Common myeloid progenitor, CD34-positive (primary cell): ENCODE measurements around the gene RALBP1.

Experiments used
- CTCF ChIA-PET: fragments of 350-600 bp; sonication (Branson Sonifier 250); formaldehyde crosslinking; loops from one replicate; lab custom pipeline; 2021; ENCODE audit warnings: antibody characterized with exemption; lab: Charles Lee
- POLR2A ChIA-PET: fragments of 350-600 bp; sonication (Branson Sonifier 250); formaldehyde crosslinking; loops from one replicate; lab custom pipeline; 2021; ENCODE audit warnings: antibody characterized with exemption; lab: Charles Lee
- DNase-seq, 3 donors: peaks; one replicate each; pipeline versions ENCODE4 v3.0.0 to v3.0.0-alpha.2; 2013
- H3K27ac ChIP-seq, 2 experiments: 1 replicate in 1 of 2; 2 replicates in 1 of 2; pipeline ENCODE4 v1.7.0; 2013; ENCODE audit warnings: inconsistent platforms in 2 of 2, low read length in 2 of 2, mild to moderate bottlenecking in 2 of 2, low read depth in 1 of 2, moderate library complexity in 1 of 2; ENCODE audit not compliant: severe bottlenecking in 2 of 2, insufficient read depth in 1 of 2, poor library complexity in 1 of 2
- H3K27me3 ChIP-seq, 5 experiments: replicated peaks in 2 of 5; 1 replicate in 3 of 5; 2 replicates in 2 of 5; pipeline versions ENCODE4 v1.6.1 to v1.7.0; 2013; ENCODE audit warnings: low read length in 4 of 5, mild to moderate bottlenecking in 2 of 5, moderate library complexity in 2 of 5, inconsistent platforms in 1 of 5; ENCODE audit not compliant: insufficient read depth in 5 of 5, control insufficient read depth in 4 of 5
- H3K36me3 ChIP-seq, 4 experiments: 1 replicate in 2 of 4; 2 replicates in 2 of 4; pipeline versions ENCODE4 v1.6.1 to v1.7.0; 2013; ENCODE audit warnings: low read length in 3 of 4, control low read depth in 1 of 4, mild to moderate bottlenecking in 1 of 4; ENCODE audit not compliant: control insufficient read depth in 4 of 4, insufficient read depth in 4 of 4
- H3K4me1 ChIP-seq, 4 experiments: 1 replicate in 3 of 4; 2 replicates in 1 of 4; pipeline versions ENCODE4 v1.6.1 to v1.7.1; 2013; ENCODE audit warnings: low read length in 3 of 4, mild to moderate bottlenecking in 3 of 4, control low read depth in 1 of 4, inconsistent platforms in 1 of 4, moderate library complexity in 1 of 4; ENCODE audit not compliant: control insufficient read depth in 4 of 4, insufficient read depth in 4 of 4; ENCODE audit errors: control extremely low read depth in 1 of 4
- H3K4me3 ChIP-seq, 7 experiments: 1 replicate in 4 of 7; 2 replicates in 3 of 7; pipeline versions ENCODE4 v1.5.1 to v1.7.0; 2013; ENCODE audit warnings: mild to moderate bottlenecking in 7 of 7, low read length in 6 of 7, moderate library complexity in 6 of 7, inconsistent platforms in 2 of 7, low read depth in 2 of 7, control low read depth in 1 of 7; ENCODE audit not compliant: insufficient read depth in 4 of 7, control insufficient read depth in 1 of 7; ENCODE audit errors: extremely low read depth in 1 of 7
- H3K9me3 ChIP-seq, 5 experiments: 1 replicate in 4 of 5; 2 replicates in 1 of 5; pipeline versions ENCODE4 v1.6.1 to v1.7.1; 2013; ENCODE audit warnings: low read length in 4 of 5, mild to moderate bottlenecking in 2 of 5, inconsistent platforms in 1 of 5, low read depth in 1 of 5, moderate library complexity in 1 of 5; ENCODE audit not compliant: control insufficient read depth in 4 of 5, insufficient read depth in 2 of 5; ENCODE audit errors: control extremely low read depth in 1 of 5
- WGBS: methylation state at CpG from one replicate; pipeline ENCODE4 v1.1.5; 2013; ENCODE audit not compliant: insufficient coverage; 5-methylcytosine and 5-hydroxymethylcytosine counted together

Gene RALBP1

DNA sequence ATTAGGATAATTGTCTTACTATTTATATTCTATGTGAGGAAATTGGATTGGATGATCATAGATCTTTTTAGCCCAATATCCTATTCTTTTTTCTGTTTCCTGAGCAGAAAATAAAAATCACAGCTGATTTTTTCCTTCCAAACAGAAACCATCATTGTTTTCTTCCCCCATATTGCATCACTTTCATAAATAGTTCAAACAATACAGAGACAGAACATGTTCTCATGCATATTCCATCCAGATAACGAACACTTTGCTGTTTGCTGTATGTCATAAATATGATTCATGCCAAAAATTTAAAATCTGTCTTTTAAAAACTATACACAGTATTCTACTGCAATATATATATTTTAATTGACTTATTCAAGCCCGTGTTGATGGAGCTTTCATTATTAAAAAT is 22.0 kb upstream of the RALBP1 start:
- ChIA-PET POLR2A (no interaction called here), CTCF (no interaction called here)
- Histone ChIP-seq H3K4me3 (no peak overlapping the region), H3K9me3 (peaks cover 4 to 19% (median 9%) of the 10 kb centered on the region in 5 experiments), H3K27me3 (no peaks in the 10 kb centered on the region), H3K4me1 (no peaks in the 10 kb centered on the region), H3K36me3 (no peaks in the 10 kb centered on the region), H3K27ac (no peak overlapping the region)
- no CpG with 5 or more reads among the region's 2 CpGs for WGBS
- DNase-seq, result no peak

DNA sequence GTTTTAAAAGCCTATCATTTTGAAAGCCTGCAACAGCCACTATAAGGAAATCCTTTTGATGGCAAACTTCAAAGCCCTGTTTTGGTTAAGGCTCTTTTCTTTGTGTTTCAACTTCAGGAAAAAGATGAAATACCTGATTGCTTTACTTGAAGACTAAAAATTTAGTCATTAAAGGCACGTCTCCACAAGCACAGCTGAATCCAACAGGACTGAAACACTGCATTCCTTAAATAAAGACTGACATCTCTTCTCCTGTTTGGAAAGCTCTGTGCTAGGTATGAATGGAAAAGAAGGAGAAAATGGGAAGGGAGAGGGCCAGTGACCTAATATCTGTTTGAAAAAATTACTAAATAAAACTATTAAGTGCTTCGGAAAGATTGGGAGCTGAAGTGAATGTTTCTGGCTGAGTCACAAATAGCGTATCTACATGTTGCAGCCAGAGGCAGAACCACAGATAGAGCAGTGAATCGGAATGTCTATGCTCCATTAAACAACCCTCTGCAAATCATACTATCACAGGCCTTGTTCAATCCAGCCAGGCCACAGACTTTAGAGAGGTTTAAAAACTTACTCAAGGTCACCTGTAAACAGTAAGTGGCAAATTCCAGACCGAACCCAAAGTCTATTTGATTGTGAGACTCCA is 21.1 kb upstream of the RALBP1 start:
- H3K27ac ChIP-seq, result no peak overlapping the region
- no peaks in the 10 kb centered on the region for H3K36me3 ChIP-seq
- no peak overlapping the region for H3K4me3 ChIP-seq
- no peaks in the 10 kb centered on the region for H3K27me3 ChIP-seq
- peaks cover 4 to 19% (median 9%) of the 10 kb centered on the region in 5 experiments for H3K9me3 ChIP-seq
- CTCF ChIA-PET, result no interaction called here
- POLR2A ChIA-PET, result no interaction called here
- 75% methylated on average over 4 of the region's 5 CpGs for WGBS
- peak in 1 of 3 donors; percentile 28 for DNase-seq
- no peaks in the 10 kb centered on the region for H3K4me1 ChIP-seq

DNA sequence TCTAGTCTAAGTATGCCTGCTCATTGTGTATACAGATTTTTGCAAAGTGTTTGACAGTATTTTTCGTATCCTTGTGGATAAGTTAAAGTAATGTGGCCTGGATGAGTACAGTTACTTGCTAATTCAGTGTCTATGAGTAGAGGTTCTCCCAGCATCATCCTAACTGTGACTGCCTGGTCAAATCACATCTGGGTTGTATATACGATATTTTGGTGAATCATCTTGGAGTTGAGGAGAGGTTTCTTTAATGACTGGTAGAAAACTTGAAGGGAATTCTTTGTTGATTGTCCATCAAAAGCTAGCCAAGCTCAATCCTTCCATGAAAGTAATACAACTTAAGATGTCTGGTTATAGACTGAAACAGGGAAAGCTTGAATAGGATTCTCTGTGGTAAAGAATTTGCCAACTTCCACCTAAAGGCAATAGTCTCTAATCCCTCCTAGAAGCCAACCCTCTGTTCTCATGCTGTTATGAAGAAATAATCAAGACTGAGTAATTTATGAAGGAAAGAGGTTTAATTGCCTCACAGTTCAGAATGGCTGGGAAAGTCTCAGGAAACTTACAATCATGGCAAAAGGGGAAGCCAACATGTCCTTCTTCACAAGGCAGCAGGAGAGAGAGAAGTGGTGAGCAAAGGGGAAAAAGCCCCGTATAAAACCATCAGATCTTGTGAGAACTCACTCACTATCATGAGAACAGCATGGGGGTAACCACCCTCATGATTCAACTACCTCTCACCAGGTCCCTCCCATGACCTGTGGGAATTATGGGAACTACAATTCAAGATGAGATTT is 19.4 kb upstream of the RALBP1 start:
- ChIA-PET CTCF (no interaction called here), POLR2A (interaction anchor here (0.6 kb wide), 1 partner anchor 14 kb away, joined by 3 read pairs; no protein-coding TSS in a partner anchor)
- WGBS, result 100% methylated on average over 2 of the region's 3 CpGs
- Histone ChIP-seq H3K27me3 (no peaks in the 10 kb centered on the region), H3K9me3 (peaks cover 4 to 19% (median 9%) of the 10 kb centered on the region in 5 experiments), H3K4me1 (no peaks in the 10 kb centered on the region), H3K4me3 (no peak overlapping the region), H3K36me3 (no peaks in the 10 kb centered on the region), H3K27ac (no peak overlapping the region)
- no peak for DNase-seq

DNA sequence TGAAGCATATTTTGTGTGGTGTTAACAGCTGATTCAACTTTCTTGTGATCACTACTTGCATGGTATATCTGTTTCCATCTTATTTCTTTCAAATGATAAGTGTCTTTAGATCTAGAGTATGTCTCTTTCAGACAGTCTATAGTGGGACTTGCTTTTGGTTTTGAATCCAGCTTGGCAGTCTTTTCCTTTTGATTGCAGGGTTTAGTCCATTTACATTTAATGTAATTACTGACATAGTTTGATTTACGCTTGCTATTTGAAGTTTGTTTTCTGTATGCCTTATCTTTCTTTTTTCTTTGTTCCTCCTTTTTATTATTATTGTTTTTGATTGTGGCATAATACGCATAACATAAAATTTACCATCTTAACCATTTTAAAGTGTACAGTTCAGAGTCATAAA is 9.2 kb upstream of the RALBP1 start:
- CTCF ChIA-PET, result interaction anchor here (0.6 kb wide), 1 partner anchor 220 kb away, joined by 3 read pairs; no protein-coding TSS in a partner anchor
- WGBS, result no CpG with 5 or more reads among the region's 2 CpGs

DNA sequence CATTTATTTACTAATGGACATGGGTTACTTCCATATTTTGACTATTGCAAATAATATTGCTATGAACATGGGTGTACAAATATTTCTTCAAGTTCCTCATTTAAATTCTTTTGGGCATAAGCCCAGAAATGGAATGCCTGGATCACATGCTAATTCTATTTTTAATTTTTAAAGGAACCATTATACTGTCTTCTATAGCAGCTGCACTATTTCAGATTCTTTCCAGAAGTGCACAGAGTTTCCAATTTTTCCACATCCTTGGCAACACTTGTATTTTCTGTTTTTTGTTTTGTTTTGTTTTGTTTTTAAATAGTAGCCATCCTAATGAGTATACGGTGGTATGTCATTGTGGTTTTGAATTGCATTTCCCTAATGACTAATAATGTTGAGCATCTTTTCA is 8.5 kb upstream of the RALBP1 start:
- POLR2A ChIA-PET, result no interaction called here
- no CpG with 5 or more reads among the region's 1 CpG for WGBS
- no peaks in the 10 kb centered on the region for H3K27me3 ChIP-seq
- DNase-seq, result no peak
- H3K4me1 ChIP-seq, result no peaks in the 10 kb centered on the region
- H3K27ac ChIP-seq, result no peak overlapping the region
- H3K4me3 ChIP-seq, result no peak overlapping the region
- CTCF ChIA-PET, result no interaction called here
- H3K9me3 ChIP-seq, result peaks cover 0 to 18% (median 3%) of the 10 kb centered on the region in 5 experiments
- no peaks in the 10 kb centered on the region for H3K36me3 ChIP-seq

More for the DNA sequence above, 9.2 kb upstream of the RALBP1 start:
- no peak overlapping the region for H3K27ac ChIP-seq
- H3K36me3 ChIP-seq, result no peaks in the 10 kb centered on the region
- POLR2A ChIA-PET, result no interaction called here
- peaks cover 0 to 18% (median 3%) of the 10 kb centered on the region in 5 experiments for H3K9me3 ChIP-seq
- H3K4me3 ChIP-seq, result no peak overlapping the region
- no peak for DNase-seq
- no peaks in the 10 kb centered on the region for H3K27me3 ChIP-seq
- H3K4me1 ChIP-seq, result no peaks in the 10 kb centered on the region

DNA sequence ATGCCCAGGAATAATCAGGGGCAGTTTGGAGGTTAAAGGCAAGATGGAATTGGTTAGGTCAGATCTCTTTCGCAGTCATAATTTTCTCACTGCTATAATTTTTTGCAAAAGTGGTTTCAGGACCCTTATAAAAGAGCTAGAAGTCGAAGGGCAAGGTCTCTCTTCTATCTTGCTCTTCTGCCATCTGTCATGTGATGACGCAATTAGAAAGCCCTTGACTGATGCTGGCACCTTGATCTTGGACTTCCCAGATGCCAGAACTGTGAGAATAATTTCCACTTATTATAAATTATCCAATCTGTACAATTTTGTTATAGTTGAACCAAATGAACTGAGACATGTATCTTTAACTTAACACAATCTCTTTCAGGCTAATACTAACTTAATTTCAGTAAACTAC is 6.3 kb upstream of the RALBP1 start:
- 89% methylated on average over 2 of the region's 3 CpGs for WGBS
- H3K36me3 ChIP-seq, result no peaks in the 10 kb centered on the region
- no peak overlapping the region for H3K27ac ChIP-seq
- peaks cover 0 to 4% (median 2%) of the 10 kb centered on the region in 4 experiments for H3K4me1 ChIP-seq
- ChIA-PET CTCF (no interaction called here), POLR2A (no interaction called here)
- DNase-seq, result no peak
- H3K9me3 ChIP-seq, result peaks cover 0 to 18% (median 3%) of the 10 kb centered on the region in 5 experiments
- no peaks in the 10 kb centered on the region for H3K27me3 ChIP-seq
- H3K4me3 ChIP-seq, result no peak overlapping the region

DNA sequence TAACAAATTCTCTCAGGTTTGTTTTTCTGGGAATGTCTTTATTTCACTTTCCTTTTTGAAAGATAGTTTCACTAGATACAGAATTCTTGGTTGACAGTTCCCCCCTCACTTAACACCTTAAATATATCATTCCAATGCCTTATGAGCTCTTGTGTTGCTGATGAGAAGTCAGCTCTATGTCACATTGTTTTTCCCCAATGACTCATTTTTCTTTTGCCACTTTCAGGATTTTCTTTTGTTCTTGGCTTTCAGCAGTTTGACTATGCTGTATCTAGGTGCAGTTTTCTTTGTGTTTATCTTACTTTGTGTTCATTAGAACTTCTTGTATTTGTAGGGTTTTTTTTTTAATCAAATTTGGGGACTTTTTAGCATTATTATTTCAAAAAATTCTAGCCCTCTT is 5.6 kb upstream of the RALBP1 start:
- POLR2A ChIA-PET, result interaction anchor here (0.6 kb wide), 1 partner anchor 13 kb away, joined by 3 read pairs; no protein-coding TSS in a partner anchor

More for the DNA sequence above, 5.6 kb upstream of the RALBP1 start:
- no peak for DNase-seq
- H3K27me3 ChIP-seq, result no peaks in the 10 kb centered on the region
- peaks cover 0 to 18% (median 3%) of the 10 kb centered on the region in 5 experiments for H3K9me3 ChIP-seq
- CTCF ChIA-PET, result no interaction called here
- no peak overlapping the region for H3K27ac ChIP-seq
- H3K36me3 ChIP-seq, result no peaks in the 10 kb centered on the region
- peaks cover 0 to 11% (median 9%) of the 10 kb centered on the region in 4 experiments for H3K4me1 ChIP-seq
- H3K4me3 ChIP-seq, result no peak overlapping the region
